Thymus (tissue), 11 donors: ENCODE results near the gene TAMM41. TPM values are rescaled to one million over a fixed set of nuclear protein-coding genes. Genes with fewer than 3 reads are reported as not detected.

Experiments
- DNase-seq, 9 donors: peaks; one replicate each; pipeline ENCODE4 v3.0.0-alpha.2; 2013; ENCODE audit warnings: low spot score in 9 of 9, low read depth in 6 of 9, missing footprints in 1 of 9
- H3K27ac ChIP-seq, 2 donors: one replicate each; pipeline ENCODE4 v1.5.1; 2013; ENCODE audit warnings: control low read depth in 1 of 2, low read depth in 1 of 2, low read length in 1 of 2, mild to moderate bottlenecking in 1 of 2, moderate library complexity in 1 of 2
- H3K27me3 ChIP-seq, 2 donors: one replicate each; pipeline ENCODE4 v1.5.1; 2013; ENCODE audit warnings: low read length in 1 of 2; ENCODE audit not compliant: control insufficient read depth in 2 of 2, insufficient read depth in 1 of 2
- H3K36me3 ChIP-seq, 2 donors: one replicate each; pipeline ENCODE4 v1.5.1; 2013; ENCODE audit warnings: low read length in 1 of 2, mild to moderate bottlenecking in 1 of 2, moderate library complexity in 1 of 2; ENCODE audit not compliant: control insufficient read depth in 2 of 2, insufficient read depth in 2 of 2
- H3K4me1 ChIP-seq, 2 donors: one replicate each; pipeline ENCODE4 v1.5.1; 2013; ENCODE audit warnings: low read length in 2 of 2; ENCODE audit not compliant: control insufficient read depth in 2 of 2, insufficient read depth in 2 of 2
- H3K4me3 ChIP-seq, 2 donors: one replicate each; pipeline ENCODE4 v1.5.1; 2013; ENCODE audit warnings: low read length in 2 of 2, control low read depth in 1 of 2, mild to moderate bottlenecking in 1 of 2
- H3K9me3 ChIP-seq, 2 donors: one replicate each; pipeline ENCODE4 v1.5.1; 2013; ENCODE audit warnings: low read length in 1 of 2, mild to moderate bottlenecking in 1 of 2; ENCODE audit not compliant: control insufficient read depth in 2 of 2, insufficient read depth in 1 of 2
- WGBS: extraction: QIAGEN DNeasy Blood & Tissue Kit; methylation state at CpG from one replicate; pipeline ENCODE4 v1.1.7; 2013; 5-methylcytosine and 5-hydroxymethylcytosine counted together
- polyA plus RNA-seq: library from polyadenylated mRNA; stranded (reverse); fragments of 200-250 nt; gene quantifications from one replicate; pipeline ENCODE4 v1.2.3, GENCODE V29; 2013
- total RNA-seq: library from RNA; stranded (reverse); fragments of 120-200 nt; gene quantifications from one replicate; pipeline ENCODE4 v1.2.4, GENCODE V29; 2013
- donor health status: healthy.

Gene TAMM41
- total and polyA plus RNA-seq, 2 donors = 8.0 to 18.2 TPM

DNA sequence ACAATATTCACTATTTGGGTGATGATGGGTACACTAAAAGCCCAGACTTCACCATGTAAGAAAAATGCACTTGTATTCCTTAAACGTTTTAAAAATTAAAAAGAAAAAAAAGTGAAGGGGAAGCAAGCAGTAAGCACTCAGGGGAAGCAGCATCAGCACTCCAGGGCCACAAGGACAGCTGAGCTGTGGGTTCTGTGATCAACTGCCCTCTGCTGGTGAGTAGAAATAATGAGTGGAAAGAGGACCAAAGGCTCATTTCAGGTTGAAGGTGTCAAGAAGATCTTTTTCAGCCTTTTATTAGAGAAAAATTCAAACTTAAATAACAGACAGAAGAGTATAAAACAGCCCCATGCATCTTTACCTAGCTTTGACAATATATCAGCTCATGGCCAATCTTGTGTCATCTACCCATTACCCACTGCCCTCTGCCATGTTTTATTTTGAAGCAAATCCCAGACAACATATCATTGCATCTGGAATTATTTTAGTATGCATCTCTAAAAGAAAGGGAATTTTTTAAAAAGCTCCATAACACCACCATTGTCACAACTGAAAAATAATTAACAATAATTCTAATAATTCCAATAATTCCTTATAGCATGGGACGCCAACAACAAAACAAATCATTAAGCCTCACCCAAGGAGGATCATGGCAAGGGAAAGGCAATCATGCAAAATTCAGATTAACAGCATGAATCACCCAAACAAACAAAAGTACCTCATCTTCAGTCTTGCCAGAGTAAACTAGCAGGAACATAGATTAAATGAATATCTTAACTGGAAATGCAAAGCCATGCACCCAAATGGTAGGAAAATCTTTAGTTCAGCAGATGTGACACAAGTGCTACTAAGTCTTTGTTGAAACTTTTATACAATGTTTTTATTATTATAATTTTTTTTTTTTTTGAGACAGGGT is 42.5 kb downstream of the TAMM41 start:
- H3K4me3 ChIP-seq = no peak overlapping the region
- 50% methylated on average over 2 of the region's 2 CpGs for WGBS
- no peak overlapping the region for H3K27ac ChIP-seq
- no peaks in the 10 kb centered on the region for H3K9me3 ChIP-seq
- peak; percentile 8 to 71 (median 33) for DNase-seq
- no peaks in the 10 kb centered on the region for H3K27me3 ChIP-seq
- no peaks in the 10 kb centered on the region for H3K4me1 ChIP-seq
- peaks cover 36 to 37% of the 10 kb centered on the region in 2 donors for H3K36me3 ChIP-seq

DNA sequence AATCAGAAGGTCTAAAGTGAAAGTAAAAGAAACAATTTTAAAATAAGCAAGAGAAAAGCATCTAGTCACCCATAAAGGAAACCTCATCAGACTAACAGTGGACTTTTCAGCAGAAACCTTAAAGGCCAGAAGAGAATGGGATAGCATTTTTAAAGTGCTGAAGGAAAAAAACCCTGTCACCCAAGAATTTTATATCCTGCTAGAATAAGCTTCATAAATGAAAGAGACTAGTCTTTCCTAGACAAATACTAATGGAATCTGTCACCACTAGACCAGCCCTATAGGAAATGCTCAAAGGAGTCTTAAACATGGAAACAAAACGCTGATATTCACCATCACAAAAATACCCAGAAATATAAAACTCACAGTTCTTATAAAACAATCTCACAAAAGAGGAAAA is 46.9 kb downstream of the TAMM41 start:
- H3K27me3 ChIP-seq = no peaks in the 10 kb centered on the region
- no peak overlapping the region for H3K4me3 ChIP-seq
- no peaks in the 10 kb centered on the region for H3K9me3 ChIP-seq
- H3K36me3 ChIP-seq = peaks cover 21 to 33% of the 10 kb centered on the region in 2 donors
- no peaks in the 10 kb centered on the region for H3K4me1 ChIP-seq
- 97% methylated on average over 1 of the region's 1 CpG for WGBS
- no peak for DNase-seq
- no peak overlapping the region for H3K27ac ChIP-seq

DNA sequence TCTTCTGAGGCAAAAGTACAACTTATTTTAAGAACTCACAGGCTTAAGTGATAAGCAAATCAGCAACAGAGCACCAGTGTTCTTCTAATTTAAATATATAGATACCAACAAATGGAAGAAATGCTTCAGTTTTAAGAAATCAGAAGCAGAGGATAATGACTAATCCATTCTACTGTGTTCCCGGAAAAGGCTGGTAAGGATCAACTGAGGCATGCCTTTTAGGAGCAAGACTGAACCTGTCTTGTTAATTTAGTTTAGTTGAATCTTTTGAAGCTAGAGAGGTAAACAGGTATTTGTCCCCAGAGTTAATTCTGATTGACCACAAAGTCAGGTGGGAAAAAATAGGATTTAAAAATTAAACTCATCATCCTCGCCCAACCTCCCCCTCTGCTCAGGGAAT is 51.8 kb downstream of the TAMM41 start:
- H3K9me3 ChIP-seq = no peaks in the 10 kb centered on the region
- DNase-seq = no peak
- H3K4me3 ChIP-seq = no peak overlapping the region
- H3K27ac ChIP-seq = no peak overlapping the region
- H3K27me3 ChIP-seq = no peaks in the 10 kb centered on the region
- 97% methylated on average over 2 of the region's 2 CpGs for WGBS
- no peaks in the 10 kb centered on the region for H3K4me1 ChIP-seq
- peaks cover 35 to 40% of the 10 kb centered on the region in 2 donors for H3K36me3 ChIP-seq

DNA sequence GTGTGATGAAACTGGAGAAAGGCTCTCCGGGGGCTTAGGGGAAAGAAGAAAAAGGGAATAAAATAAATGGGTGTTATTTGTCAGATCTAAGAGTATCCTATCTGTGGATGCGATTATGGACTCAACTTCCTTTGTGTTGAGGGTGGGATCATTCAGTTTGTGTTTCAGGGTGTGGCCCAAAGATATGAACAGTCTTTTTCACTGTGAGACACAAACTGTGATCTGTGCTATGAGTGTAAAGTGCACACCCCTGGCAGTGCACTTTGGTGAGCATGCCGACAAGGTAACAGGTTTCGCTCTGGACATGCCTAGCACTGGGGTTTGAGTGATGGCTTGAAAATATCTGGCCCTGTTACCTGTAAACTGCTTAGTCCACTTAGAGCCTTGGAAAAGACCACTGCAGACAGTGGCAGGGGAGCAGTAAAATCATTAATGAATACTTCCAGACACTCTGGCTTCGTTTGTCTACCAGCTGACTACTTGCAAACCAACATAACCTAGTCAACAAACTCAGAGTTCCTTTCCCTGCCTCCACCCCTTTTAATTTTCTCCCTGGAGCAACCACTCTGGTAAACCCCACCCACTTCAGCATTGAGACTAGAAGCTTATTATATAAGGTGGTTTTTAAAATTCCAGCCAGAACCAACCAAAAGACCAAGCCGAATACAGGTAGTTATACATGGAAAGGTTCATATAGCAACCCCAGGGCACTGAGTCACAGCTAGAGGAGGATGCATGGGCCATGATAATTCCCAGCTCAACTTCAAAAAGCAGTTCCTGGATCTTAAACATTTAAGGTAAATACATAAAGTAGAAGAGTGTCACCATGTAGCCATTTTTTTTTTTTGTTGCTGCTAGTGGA is 55.1 kb downstream of the TAMM41 start:
- DNase-seq = no peak
- Histone ChIP-seq H3K4me1 (no peaks in the 10 kb centered on the region), H3K9me3 (peaks cover 0 to 3% of the 10 kb centered on the region in 2 donors), H3K4me3 (no peak overlapping the region), H3K27me3 (no peaks in the 10 kb centered on the region), H3K27ac (no peak overlapping the region), H3K36me3 (peaks cover 46 to 58% of the 10 kb centered on the region in 2 donors)
- WGBS = 88% methylated on average over 6 of the region's 6 CpGs

DNA sequence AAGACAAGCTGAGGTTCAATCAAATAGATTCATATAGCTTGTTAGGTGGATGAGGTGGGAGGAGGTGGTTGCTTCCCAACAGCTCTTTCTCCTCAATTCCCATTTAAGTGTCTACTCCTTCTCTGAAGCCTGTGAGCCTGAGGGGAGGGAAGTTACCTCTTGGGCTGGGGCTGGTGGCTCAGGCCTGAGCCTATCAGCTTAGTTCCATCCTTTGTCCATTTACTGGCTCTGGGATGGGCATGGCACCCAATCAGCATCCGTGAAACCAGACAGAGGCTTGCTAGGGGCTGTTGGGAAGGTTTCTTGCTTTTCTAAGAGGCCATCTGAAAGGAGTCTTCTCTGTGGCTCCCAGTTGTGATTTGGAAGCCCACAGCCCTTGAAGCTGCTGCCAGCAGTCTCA is 57.3 kb downstream of the TAMM41 start:
- H3K9me3 ChIP-seq = peaks cover 0 to 3% of the 10 kb centered on the region in 2 donors
- peaks cover 32 to 47% of the 10 kb centered on the region in 2 donors for H3K36me3 ChIP-seq
- no peak for DNase-seq
- H3K27me3 ChIP-seq = no peaks in the 10 kb centered on the region
- no peak overlapping the region for H3K4me3 ChIP-seq
- peaks cover 0 to 5% of the 10 kb centered on the region in 2 donors for H3K4me1 ChIP-seq
- H3K27ac ChIP-seq = peak overlapping the region in 1 of 2 donors; percentile 8
- WGBS = 98% methylated on average over 1 of the region's 1 CpG

DNA sequence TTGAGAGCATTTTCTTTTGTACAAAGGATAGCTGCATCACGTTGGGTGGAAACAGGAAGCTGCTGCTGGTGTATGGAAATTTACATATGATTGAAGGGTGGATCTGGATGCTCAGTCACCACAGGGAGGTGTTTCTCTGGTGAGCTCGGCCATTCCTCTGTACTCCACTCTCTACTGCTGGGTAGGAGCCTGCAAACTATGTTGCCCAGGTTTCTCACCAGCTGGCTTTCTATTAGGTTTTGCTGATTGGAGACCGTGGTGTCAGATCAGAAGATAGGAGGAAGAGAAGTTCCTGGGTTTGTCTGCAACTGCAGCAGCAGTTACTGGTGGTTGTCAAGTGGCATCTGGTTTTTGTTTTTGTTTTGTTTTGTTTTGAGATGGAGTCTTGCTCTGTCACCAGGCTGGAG is 61.7 kb downstream of the TAMM41 start:
- Histone ChIP-seq H3K9me3 (peaks cover 0 to 3% of the 10 kb centered on the region in 2 donors), H3K27ac (peak overlapping the region; percentile 47 to 74), H3K4me1 (peaks cover 0 to 5% of the 10 kb centered on the region in 2 donors), H3K27me3 (no peaks in the 10 kb centered on the region), H3K4me3 (no peak overlapping the region), H3K36me3 (peaks cover 19 to 27% of the 10 kb centered on the region in 2 donors)
- WGBS = 38% methylated on average over 3 of the region's 3 CpGs
- peak in 4 of 9 donors; percentile 19 to 46 (median 22) for DNase-seq

DNA sequence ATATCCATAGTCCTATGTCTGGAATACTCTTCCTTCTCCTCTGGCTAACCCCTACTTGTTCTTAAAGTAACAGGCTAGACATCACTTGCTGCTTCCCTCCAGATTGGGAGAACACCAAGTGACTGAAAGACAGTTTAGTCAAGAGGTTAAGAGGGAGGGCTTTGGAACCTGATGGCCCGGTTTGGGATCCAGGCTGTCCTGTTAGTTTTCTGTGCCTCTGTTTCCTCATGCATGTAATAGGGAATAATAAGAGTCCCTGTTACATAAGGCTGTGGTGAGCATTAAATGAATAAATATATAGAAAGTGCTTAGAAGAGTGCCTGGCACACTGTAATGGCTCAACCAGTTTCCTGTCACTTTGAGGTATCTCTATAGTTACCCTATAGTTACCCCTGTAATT is 66.3 kb downstream of the TAMM41 start:
- Histone ChIP-seq H3K27ac (no peak overlapping the region), H3K4me1 (peaks cover 0 to 5% of the 10 kb centered on the region in 2 donors), H3K36me3 (no peaks in the 10 kb centered on the region), H3K4me3 (no peak overlapping the region), H3K9me3 (no peaks in the 10 kb centered on the region), H3K27me3 (no peaks in the 10 kb centered on the region)
- WGBS = 96% methylated on average over 1 of the region's 1 CpG
- no peak for DNase-seq

DNA sequence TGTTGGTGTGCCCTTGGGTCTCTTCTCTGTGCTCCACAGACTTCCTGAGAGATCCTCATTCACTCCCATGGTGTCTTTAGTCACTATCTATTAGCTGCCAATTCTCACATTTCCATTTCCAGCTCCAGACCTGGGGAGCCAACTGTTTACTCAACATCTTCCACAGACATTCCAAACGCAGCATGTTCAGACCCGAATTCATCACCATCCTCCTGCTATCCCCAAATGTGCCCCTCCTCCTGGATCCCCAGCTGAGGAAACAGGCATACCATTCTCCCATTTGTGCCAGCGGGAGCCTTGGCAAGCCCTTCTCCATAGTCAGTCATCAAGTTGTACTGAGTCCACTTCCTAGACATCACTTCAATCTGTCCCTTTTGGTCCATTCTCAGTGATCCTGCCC is 67.1 kb downstream of the TAMM41 start:
- Histone ChIP-seq H3K9me3 (no peaks in the 10 kb centered on the region), H3K4me1 (peaks cover 0 to under 1% of the 10 kb centered on the region in 2 donors), H3K36me3 (no peaks in the 10 kb centered on the region), H3K27ac (no peak overlapping the region), H3K4me3 (no peak overlapping the region), H3K27me3 (no peaks in the 10 kb centered on the region)
- no peak for DNase-seq
- WGBS = 97% methylated on average over 3 of the region's 3 CpGs

DNA sequence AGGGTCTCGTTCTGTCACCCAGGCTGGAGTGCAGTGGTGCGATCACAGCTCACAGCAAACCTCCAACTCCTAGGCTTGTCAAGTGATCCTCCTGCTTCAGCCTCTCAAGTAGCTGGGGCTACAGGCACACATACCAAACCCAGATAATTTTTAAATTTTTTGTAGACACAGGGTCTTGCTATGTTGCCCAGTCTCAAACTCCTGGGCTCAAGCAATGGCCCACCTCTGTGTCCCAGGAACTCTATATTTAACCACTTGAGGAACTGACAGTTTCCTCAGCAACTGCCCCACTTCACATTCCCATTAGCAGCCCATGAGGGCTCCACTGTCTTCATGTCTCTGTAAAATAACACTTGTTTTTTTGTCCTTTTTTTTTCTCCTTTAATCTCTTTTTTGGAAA is 68.4 kb downstream of the TAMM41 start:
- Histone ChIP-seq H3K9me3 (no peaks in the 10 kb centered on the region), H3K4me1 (no peaks in the 10 kb centered on the region), H3K27ac (no peak overlapping the region), H3K4me3 (no peak overlapping the region), H3K36me3 (no peaks in the 10 kb centered on the region), H3K27me3 (no peaks in the 10 kb centered on the region)
- WGBS = 100% methylated on average over 2 of the region's 2 CpGs
- no peak for DNase-seq
